NCI-H748 (cell line): ENCODE data around the gene RHOA.
"Not testable (repeated sequence)": the region's sequence is repeated elsewhere in the genome, so short reads cannot be mapped to it uniquely, and the experiment has no call there.

Source experiments
- DNase-seq: peaks from one replicate; lab custom pipeline; 2025; ENCODE audit not compliant: unreplicated experiment; lab: John Stamatoyannopoulos, UW

Gene RHOA

DNA sequence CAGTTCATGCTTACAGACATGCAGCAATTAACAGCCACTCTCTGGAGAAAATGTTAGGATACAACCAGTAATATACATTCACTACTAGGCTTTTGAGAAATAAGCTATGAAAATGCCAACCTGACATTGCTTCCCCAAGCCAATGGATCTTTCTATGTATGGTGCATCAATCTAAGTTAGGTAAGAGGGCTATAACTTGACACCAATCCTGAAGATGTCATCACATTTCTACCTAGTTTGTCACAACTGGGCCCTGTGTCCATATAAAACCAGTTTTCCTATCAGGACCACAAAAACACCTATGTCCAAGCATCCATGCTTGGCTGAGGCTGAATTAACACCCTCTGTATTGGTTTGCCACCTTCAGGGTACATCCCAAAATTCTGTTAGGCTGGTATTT lies 39.8 kb downstream of the RHOA start:
- DNase-seq, result no peak

- no peak for DNase-seq
Observed at GRCh38 chr3:49370585-49371290, 41.0 kb downstream of the RHOA start.

- DNase-seq, result no peak
Observed at GRCh38 chr3:49362561-49362960, 49.2 kb downstream of the RHOA start.

DNA sequence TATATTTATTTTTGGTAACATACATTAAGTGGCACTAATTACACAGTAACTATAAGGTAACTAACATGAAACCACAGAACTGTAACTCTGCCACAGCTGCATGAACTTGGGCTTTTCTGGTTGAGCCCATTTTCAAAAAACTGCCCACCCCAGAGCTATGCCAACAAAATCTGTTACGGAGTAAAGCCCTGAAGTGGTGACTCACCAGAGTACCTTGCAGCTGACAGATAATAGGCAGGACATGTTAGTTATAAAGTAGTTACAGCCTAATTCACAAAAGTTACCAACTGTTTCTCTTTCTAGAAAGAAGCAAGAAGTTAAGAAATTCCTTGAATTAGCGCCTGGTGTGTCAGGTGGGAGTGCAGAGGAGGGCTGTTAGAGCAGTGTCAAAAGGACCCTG lies 52.2 kb downstream of the RHOA start:
- DNase-seq, result no peak

DNA sequence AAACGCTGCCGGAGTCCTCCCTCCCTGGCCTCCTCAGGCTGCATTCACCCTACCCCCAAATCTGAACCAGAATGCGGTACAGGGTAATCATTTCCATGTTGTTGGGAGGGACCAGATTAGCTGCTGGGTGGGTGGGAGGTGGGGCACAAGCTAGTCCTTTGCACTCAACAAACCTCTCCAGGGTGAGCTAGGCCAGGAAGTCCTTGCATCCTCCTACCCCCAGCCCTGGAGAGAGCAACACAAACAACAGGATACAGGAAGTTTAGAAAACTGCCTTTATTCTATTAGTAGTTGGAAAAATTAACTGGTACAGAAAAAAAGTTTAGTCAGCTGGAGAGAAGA lies 52.9 kb downstream of the RHOA start:
- DNase-seq, result no peak

DNA sequence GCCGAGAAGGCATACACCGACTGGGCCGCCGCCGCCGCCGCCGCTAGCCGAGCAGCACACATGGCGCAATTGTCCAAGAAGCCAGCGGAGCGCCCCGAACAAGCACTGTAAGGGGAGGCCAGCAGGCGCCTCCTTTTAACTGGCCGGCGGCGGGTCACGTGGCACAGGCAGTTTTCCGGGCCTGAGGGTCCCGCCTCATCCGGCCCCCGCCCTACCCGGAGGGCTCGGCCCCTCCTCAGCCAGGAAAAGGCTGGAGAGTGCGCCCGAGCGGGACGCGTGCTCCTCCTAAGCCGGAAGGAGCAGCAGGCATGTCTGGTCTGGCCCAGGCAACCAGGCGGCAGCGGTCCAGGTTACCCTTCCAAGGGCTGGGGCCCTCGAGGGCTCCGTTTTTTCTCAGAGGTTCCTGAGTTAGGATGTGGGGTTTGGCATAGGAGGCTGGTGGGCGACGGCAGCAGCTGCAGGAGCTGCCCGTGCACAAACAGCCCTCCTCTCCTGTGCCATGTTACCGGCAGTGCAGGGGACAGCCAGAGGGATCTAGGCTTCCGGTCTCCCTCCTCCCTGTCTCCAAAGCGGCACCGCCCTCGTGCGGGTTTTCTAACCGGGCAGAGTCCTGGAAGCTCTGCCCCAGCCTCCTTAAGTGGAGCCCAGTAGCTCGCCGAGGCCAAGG lies 53.4 kb downstream of the RHOA start, which contains the start of gene GPX1:
Gene GPX1 (minus strand): TSS at position 137 of the 667 bp plus-strand sequence. CDS start 75 bp downstream, at position 62.
- peak; percentile 94 for DNase-seq

DNA sequence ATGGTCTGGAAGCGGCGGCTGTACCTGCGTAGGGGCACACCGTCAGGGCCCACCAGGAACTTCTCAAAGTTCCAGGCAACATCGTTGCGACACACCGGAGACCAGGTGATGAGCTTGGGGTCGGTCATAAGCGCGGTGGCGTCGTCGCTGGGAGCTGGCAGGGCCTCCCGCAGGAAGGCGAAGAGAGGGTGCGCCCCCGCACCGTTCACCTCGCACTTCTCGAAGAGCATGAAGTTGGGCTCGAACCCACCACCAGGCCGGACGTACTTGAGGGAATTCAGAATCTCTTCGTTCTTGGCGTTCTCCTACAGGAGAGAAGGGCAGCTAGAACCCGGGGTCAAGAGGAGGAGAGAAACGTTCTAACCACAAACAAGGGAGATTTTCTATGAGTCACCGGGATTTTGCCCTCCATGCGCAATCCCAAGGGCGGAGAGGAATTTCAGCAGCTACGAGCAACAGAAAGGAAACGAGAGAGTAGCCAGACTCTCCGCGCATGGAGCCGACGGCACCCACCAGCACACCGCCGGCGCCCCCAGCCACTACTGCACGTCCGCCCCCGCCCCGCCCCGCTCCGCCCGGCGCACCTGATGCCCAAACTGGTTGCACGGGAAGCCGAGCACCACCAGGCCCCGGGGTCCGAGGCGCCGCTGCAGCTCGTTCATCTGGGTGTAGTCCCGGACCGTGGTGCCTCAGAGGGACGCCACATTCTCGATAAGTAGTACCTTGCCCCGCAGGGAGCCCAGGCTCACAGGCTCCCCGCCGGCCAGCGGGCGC lies 54.1 kb downstream of the RHOA start:
- DNase-seq, result peak; percentile 43

DNA sequence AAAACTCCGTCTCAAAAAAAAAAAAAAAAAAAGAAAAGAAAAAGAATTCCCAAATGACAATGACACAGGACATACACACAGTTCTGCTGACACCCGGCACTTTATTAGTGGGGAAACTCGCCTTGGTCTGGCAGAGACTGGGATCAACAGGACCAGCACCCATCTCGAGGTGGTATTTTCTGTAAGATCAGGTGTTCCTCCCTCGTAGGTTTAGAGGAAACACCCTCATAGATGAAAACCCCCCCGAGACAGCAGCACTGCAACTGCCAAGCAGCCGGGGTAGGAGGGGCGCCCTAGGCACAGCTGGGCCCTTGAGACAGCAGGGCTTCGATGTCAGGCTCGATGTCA lies 54.7 kb downstream of the RHOA start:
- DNase-seq, result not testable (repeated sequence)

GRCh38 chr3:49352890-49353421 lies 58.8 kb downstream of the RHOA start:
- no peak for DNase-seq

DNA sequence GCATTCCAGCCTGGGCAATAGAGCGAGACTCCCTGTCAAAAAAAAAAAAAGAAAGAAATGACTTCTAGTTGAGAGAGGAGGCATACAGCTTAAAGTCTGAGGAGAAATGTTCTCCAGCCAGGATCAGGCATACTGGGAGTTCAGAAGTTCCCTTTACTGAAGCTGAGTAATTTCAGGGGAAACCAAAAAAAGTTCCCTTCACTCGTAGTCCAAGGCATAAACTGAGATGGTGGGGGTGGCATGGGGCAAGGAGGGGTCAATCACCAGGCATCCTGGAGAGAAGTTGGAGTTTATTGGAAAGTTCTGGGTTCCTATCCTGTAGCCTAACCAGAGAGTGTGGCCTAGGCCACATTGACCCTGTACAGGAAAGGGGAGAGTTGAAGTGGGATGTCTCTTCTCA lies 59.5 kb downstream of the RHOA start:
- no peak for DNase-seq

DNA sequence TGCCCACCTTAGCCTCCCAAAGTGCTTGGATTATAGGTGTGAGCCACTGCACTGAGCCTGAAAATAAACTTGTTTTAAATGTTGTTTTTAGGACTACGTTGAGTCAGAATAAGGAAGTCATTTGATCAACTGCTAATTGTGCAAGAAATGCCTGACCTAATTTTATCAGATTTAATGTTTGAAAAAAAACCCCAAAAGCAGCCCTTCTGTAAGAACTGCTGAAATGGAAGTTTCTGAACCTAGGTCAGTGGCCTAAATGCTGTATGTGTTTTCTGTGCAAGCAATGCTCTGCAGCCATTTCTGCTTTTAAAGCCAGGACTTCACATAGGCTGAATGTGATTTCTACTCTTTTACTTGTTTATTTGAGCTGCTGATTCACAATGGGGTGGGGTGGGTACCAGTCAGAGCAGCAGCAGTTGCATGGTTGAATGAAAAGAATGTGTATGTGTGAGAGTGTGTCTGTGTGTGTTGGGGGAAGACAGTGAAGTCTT lies 60.2 kb downstream of the RHOA start:
- no peak for DNase-seq

DNA sequence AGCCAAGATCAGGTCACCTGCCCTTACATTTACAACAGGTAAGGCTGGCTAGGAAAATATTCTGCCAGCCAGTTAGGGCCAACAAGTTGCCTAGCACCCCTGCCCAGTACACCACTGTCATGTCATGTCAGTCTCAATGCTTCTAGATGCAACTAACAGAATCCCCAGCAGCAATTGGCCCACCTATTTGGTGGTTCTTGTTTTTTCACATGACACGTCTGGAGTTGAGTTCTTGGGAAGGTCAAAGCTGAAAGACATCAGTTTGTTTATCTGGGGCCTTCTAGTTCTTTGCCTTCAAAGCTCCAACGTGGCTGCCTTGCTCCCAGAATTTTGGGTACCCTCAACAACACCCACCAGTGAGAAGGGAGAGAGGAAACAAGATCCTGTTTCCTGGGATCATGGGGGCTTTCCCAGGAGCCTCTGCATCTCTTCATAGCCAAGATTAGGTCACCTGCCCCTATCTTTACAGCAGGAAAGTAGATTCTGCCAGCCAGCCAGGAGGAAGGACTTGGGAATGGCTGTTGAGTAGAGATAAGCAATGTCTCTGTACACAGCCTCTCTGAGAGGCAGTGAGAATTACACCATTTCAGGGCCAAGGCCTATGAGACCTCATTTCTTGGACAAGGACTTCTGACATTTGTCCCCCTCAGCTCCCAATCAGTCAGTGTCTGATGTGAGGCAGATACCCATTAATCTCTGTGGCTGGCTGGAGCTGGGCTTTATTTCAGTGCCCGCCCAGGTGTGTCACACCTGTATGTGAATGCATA lies 62.2 kb downstream of the RHOA start:
- DNase-seq, result no peak

DNA sequence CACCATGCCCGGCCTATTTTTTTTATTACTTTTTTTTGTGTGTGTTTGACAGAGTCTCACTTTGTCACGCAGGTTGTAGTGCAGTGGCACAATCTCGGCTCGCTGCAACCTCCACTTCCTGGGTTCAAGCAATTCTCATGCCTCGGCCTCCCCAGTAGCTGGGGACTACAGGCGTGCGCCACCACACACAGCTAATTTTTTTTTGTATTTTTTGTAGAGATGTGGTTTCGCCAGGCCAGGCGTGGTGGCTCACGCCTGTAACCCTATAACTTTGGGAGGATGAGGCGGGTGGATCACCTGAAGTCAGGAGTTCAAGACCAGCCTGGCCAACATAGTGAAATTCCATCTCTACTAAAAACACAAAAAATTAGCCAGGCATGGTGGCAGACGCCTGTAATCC lies 63.4 kb downstream of the RHOA start:
- DNase-seq, result not testable (repeated sequence)

DNA sequence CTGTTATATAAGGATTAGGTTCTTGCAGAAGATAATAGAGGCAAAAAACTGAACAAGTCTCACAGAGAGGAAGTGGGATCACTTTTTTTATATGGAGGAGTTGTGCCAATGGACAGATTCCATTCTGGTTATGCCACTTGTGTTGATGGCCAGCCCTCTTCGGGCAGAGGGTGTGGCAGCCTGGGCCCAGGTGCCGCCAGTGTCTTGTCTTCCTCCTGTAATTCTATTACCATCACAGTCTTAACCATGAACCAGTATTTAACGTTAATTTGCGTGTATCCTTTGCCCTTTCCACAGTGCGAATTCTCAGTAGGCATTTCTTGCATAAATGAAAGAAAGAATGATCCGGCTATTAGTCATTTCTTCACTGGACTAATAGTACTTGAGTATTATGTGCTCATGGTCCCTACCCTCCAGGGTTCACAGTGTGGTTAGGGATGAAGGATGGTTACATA lies 65.0 kb downstream of the RHOA start:
- no peak for DNase-seq

DNA sequence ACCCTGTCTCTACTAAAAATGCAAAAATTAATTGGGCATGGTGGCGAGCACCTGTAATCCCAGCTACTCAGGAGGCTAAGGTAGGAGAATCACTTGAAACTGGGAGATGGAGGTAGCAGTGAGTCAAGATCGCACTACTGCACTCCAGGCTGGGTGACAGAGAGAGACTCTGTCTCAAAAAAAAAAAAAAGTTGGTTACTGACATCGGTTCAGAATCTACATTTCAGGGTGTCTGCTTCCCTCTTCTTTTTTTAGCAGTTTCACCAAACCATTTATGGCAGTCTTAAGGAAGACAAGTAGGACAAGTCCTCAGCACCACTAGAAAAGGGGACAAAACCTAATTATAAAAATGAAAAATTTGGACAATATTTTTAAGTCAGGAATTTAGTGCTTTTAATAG lies 68.6 kb downstream of the RHOA start:
- no peak for DNase-seq

DNA sequence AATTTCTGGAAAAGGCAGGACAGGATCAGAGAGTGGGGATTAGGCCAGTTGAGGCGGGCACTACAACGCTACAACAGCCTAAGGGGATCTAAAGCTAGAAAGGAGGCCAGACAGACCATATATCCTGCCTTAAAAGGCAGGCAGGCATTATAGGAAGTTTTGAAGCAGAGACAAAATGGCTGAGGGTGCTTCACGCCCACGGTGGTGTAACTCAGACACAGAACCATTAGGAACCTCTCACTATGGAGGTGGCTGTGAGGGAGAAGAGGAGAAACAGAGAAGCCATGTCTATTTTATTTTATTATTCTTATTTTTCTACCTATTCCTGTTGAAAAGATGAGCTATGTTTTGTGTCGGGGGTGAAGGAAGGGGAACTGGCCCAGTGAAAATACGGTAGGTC lies 69.8 kb downstream of the RHOA start:
- DNase-seq, result no peak

DNA sequence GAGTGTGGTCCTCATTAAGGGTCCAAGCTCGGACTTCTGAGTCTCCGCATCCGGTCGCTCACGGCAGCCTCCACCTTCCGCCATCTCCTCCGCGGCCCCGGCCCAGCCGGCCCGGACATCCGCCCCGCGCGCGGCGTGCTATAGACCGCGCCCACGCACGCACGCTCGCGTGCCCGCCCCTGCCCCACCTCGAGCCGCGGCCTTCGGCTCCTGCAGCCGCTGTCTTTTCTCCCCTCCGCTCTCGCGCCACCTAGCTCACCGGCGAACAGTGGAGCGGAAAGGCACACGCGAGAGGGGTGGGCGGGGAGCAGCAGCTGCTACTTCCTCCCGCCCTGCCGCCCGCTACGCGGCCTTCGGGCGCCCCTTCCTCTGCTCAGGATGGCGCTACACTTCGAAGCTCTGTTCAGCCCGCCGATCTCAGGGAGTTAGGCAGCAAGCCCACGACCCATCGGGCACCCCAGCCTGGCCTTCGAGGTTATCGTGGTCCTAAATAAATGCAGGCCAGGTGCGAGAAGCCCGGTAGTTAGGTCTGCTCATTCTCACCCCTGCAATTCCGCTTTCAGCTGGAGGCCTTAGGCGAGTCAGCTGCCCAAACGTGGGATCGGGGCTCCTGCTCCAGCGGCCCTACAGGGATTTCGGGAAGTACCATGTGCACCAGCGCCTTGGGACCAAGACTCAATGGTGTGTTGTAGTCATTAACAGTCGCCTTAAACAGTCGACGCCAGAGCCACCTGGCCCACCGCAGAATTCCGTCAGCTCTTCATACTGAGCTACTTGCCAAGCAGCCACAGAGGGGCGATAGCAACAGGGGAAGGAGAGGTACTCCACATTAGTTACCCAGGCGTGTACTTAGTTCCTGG lies 71.6 kb downstream of the RHOA start, which contains the start of gene USP4:
Gene USP4 (minus strand): TSS at position 113 of the 860 bp plus-strand sequence. CDS start 29 bp downstream, at position 84.
- peak; percentile 91 for DNase-seq

DNA sequence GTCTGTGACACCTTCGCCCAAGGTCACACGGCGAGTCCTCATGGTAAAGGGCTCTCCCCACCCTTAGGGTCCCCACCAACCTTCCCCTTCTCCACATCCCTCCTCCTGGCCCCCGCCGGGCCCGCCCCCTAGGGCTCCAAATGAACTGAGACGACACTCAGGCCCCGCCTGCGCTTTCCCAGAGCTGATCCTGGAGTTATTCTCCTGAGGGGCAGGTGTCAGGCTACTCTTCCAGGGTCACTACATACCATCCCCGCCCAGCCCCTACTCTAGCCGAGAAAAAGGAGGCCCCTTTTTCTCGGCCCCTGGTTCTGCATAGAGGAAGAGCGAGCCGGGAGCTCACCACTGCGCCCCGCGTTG lies 72.2 kb downstream of the RHOA start:
- peak; percentile 65 for DNase-seq

- no peak for DNase-seq
Observed at GRCh38 chr3:49333916-49334633, 77.7 kb downstream of the RHOA start.
